OCI-LY3 (cell line): Measurements from ENCODE around the gene MMP20.

ENCODE experiments used
- EZH2phosphoT487 ChIP-seq: fragments of 200-600 bp; shearing (Covaris generic); IDR thresholded peaks from 2 replicates; pipeline ENCODE4 v1.6.1; 2018; ENCODE audit warnings: antibody characterized with exemption, mixed run types, low read depth
- TF ChIP-seq, protein P1 (sequence below): fragments of 200-600, 300-600 bp; sonication (generic); IDR thresholded peaks from 2 replicates; pipeline ENCODE4 v1.5.1; 2014; ENCODE audit warnings: antibody characterized with exemption, low read length, low read depth

DNA sequence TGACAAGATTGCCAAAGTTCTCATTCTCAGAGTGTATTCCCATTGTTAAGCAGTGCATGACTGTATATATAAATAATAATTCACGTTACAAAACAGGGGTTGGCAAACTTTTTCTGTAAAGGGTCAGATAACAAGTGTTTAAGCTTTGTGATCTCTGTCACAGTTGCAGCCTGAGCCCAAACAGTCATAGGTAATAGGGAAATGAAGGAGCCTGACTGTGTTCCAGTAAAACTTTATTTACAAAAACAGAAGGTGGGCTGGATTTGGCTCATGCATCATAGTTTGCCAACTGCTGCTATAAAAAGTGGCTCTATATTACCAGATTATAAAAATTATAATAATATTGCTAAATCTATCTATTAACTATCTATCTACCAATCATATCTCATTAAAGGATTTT lies 98.1 kb downstream of the MMP20 start:
- TF ChIP-seq, protein P1, sequence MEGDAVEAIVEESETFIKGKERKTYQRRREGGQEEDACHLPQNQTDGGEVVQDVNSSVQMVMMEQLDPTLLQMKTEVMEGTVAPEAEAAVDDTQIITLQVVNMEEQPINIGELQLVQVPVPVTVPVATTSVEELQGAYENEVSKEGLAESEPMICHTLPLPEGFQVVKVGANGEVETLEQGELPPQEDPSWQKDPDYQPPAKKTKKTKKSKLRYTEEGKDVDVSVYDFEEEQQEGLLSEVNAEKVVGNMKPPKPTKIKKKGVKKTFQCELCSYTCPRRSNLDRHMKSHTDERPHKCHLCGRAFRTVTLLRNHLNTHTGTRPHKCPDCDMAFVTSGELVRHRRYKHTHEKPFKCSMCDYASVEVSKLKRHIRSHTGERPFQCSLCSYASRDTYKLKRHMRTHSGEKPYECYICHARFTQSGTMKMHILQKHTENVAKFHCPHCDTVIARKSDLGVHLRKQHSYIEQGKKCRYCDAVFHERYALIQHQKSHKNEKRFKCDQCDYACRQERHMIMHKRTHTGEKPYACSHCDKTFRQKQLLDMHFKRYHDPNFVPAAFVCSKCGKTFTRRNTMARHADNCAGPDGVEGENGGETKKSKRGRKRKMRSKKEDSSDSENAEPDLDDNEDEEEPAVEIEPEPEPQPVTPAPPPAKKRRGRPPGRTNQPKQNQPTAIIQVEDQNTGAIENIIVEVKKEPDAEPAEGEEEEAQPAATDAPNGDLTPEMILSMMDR = no peak
- TF ChIP-seq EZH2phosphoT487 = no peak
